GM12873 (cell line): ENCODE measurements around the gene PRSS50.

Experiments
- TF ChIP-seq, protein P1 (sequence below): IDR thresholded peaks from 2 replicates; pipeline ENCODE4 v1.5.1; 2012; ENCODE audit warnings: low read depth, mild to moderate bottlenecking, moderate library complexity, low read length, control low read depth; ENCODE audit not compliant: insufficient read depth; ENCODE audit errors: missing control alignments

PRSS50 gene

GRCh38 chr3:46734773-46735172 is 17.1 kb upstream of the PRSS50 start:
- TF ChIP-seq, protein P1, sequence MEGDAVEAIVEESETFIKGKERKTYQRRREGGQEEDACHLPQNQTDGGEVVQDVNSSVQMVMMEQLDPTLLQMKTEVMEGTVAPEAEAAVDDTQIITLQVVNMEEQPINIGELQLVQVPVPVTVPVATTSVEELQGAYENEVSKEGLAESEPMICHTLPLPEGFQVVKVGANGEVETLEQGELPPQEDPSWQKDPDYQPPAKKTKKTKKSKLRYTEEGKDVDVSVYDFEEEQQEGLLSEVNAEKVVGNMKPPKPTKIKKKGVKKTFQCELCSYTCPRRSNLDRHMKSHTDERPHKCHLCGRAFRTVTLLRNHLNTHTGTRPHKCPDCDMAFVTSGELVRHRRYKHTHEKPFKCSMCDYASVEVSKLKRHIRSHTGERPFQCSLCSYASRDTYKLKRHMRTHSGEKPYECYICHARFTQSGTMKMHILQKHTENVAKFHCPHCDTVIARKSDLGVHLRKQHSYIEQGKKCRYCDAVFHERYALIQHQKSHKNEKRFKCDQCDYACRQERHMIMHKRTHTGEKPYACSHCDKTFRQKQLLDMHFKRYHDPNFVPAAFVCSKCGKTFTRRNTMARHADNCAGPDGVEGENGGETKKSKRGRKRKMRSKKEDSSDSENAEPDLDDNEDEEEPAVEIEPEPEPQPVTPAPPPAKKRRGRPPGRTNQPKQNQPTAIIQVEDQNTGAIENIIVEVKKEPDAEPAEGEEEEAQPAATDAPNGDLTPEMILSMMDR = no peak

GRCh38 chr3:46733026-46733800 is 15.5 kb upstream of the PRSS50 start:
- TF ChIP-seq, protein P1 = no peak

DNA sequence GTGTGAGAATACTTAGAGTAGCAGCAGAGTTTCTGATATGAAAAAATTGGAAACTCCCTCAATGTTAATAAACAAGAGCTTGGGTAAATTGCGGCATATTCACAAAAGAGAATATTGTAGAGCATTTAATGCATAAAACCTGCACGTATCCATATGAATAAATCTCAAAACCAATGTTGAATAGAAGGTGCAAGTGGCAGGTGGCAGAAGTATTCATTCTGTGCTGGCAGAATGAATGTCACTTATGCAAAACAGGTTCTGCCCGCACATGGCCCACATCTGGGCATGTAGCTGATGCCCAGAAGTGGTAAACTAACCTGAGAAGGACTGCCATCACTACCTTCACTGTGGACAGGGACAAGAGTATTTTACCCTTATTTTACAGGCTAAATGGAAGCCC is 14.1 kb upstream of the PRSS50 start:
- TF ChIP-seq, protein P1 = no peak

DNA sequence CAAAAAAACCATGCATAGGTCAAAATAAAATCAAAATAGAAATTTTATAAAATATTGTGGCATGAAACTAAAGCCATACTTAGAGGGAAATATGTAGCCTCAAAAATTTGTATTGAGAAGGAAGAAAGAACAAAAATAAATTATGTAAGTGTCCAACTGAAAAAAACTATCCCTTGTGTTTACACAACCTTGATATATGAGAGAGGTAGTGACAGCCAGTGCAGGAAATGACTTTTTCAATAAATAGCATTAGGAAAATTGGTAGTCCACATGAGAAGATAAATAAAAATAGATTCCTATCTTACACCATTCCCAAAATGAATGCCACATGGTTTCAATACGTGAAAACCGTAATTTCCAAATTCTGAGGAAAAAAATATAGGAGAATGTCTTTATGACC is 13.2 kb upstream of the PRSS50 start:
- TF ChIP-seq, protein P1 = no peak

GRCh38 chr3:46729038-46729437 is 11.4 kb upstream of the PRSS50 start:
- TF ChIP-seq, protein P1 = no peak

- TF ChIP-seq, protein P1 = no peak
Observed at GRCh38 chr3:46725621-46726314, 8.1 kb upstream of the PRSS50 start.

- TF ChIP-seq, protein P1 = no peak
Observed at GRCh38 chr3:46724424-46724823, 6.8 kb upstream of the PRSS50 start.
